Measurements from ENCODE around the gene CCSAP. TPM values are rescaled to one million over a fixed set of nuclear protein-coding genes. Genes with fewer than 3 reads are reported as not detected.
A peak's percentile ranks its signal among the peaks of the same experiment; 100 is the strongest.
"Not testable (repeated sequence)": the region's sequence is repeated elsewhere in the genome, so short reads cannot be mapped to it uniquely, and the experiment has no call there.

CCSAP gene
- total RNA-seq, 1 experiment from 2014 or later, result 15.1 TPM

DNA sequence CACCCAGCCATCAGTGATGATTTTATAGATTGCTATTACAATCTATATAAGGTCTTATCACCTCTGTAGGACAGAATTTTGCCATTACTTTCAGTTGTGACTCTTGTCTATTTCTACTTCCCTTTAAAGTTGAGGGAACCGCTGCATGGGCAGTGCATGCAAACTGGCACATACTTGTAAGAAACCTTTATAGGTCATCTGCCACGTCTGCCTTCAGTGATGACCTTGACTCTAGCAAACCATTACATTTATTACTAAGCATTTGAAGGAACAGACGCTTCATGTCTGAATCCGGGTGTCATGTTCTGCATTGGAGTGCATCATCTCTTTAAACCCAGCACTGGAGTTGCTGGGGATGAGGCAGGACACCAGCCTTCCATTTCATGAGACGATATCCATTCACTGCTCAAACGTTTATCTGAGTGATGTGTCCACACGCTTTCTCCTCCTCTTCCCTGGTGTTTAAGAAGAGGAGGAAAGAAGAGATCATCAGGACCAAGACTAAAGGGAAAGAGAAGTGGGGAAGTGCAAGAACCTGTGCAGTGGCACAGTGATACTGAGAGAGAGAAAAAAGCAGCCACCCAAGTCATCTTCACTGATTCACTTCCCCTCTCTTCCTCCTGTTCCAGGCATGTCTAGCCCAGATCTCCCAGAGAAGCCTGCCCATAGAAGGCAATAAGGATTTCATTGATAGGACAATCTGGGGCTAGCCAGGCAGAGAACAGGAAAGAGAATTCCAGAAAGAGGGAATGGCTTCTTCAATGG, 14.1 kb downstream of the CCSAP start:
- Histone ChIP-seq H3K27ac (no peak overlapping the region), H3K9me3 (replicated peaks) (no peaks in the 10 kb centered on the region), H3K4me3 (no peak overlapping the region), H3K4me1 (replicated peaks) (no peaks in the 10 kb centered on the region), H3K36me3 (peaks cover 17% of the 10 kb centered on the region), H3K27me3 (replicated peaks) (no peaks in the 10 kb centered on the region)
- DNase-seq (ENCODE audit: low read depth in 1 of 2, low spot score in 2 of 2), result no peak

DNA sequence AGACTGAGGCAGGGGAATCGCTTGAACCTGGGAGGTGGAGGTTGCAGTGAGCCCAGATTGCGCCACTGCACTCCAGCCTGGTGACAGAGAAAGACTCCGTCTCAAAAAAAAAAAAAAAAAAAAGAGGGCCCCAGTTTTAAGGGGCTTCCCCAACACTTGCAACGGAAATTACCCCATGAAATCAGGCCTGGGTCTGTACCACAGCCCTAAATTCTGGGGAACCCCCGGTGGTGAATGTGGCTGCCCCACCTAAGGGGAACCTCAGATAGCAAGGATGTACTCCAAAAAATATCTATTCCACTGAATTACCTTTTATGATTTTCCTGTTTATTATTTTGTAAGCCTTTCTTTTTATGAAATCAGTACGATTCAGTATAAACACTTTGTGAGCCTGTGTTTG, 15.1 kb downstream of the CCSAP start:
- H3K4me1 ChIP-seq (replicated peaks); H3K4me3 ChIP-seq; DNase-seq (ENCODE audit: low read depth in 1 of 2, low spot score in 2 of 2); H3K27ac ChIP-seq; H3K9me3 ChIP-seq (replicated peaks); H3K27me3 ChIP-seq (replicated peaks): not testable (repeated sequence)
- peaks cover 27% of the 10 kb centered on the region for H3K36me3 ChIP-seq

GRCh38 chr1:229326601-229327000, 16.2 kb downstream of the CCSAP start:
- Histone ChIP-seq H3K9me3 (replicated peaks) (no peaks in the 10 kb centered on the region), H3K4me1 (replicated peaks) (no peaks in the 10 kb centered on the region), H3K4me3 (no peak overlapping the region), H3K36me3 (peaks cover 33% of the 10 kb centered on the region), H3K27ac (no peak overlapping the region), H3K27me3 (replicated peaks) (no peaks in the 10 kb centered on the region)
- no peak for DNase-seq (ENCODE audit: low read depth in 1 of 2, low spot score in 2 of 2)

DNA sequence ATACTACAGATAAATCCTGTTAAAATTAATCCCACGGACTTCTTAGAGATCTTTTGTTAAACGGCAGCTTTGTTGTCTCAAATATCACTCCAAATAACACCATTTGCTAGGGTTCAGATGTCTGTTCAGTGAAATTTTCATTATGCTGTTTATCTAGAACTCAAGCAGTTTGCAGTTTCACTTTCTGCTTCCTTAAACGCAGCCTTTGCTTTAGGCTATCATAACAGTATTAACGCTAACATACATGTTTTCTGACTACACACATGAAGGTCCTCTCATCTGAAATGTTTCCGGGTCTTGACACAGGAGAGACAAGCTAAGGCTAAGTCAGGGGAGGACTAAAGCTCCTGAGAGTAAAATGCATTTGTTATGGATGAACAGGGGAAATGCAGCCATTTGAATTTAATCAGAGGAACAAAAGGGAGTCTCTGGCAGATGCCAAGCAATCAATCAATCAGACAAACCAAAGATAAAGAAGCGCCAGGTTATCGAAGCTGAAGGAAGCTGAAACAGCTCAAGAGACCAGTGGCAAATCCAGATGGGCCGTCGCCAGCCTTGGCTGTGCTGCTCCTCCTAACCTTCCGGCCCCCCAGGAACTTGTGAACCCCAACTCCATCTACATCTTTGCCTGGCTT, 16.9 kb downstream of the CCSAP start:
- Histone ChIP-seq H3K27ac (no peak overlapping the region), H3K27me3 (replicated peaks) (no peaks in the 10 kb centered on the region), H3K9me3 (replicated peaks) (no peaks in the 10 kb centered on the region), H3K36me3 (peaks cover 33% of the 10 kb centered on the region), H3K4me3 (no peak overlapping the region), H3K4me1 (replicated peaks) (no peaks in the 10 kb centered on the region)
- DNase-seq (ENCODE audit: low read depth in 1 of 2, low spot score in 2 of 2), result no peak

DNA sequence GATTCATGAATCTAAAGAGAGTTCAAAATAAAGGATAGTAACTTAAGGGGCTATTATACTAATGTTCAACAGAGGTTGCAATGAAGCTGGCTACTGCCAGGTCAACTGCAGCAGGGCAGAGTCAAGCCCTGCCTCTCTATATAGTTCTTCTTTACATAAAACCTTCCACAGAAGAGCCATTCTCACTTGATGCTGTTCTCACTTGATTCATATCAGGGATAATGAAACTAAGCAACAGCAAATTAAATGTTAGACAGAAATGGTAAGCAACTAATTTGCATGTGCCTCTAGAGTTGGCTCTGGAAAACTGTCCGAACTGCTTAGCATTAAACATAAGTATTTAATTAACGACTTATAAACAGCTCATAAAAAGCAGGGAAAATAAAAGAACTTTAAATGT, 17.4 kb downstream of the CCSAP start:
- Histone ChIP-seq H3K27ac (no peak overlapping the region), H3K4me3 (no peak overlapping the region), H3K9me3 (replicated peaks) (no peaks in the 10 kb centered on the region), H3K4me1 (replicated peaks) (no peaks in the 10 kb centered on the region), H3K36me3 (peaks cover 33% of the 10 kb centered on the region), H3K27me3 (replicated peaks) (no peaks in the 10 kb centered on the region)
- DNase-seq (ENCODE audit: low read depth in 1 of 2, low spot score in 2 of 2), result no peak

GRCh38 chr1:229323885-229324553, 18.8 kb downstream of the CCSAP start:
- no peak overlapping the region for H3K27ac ChIP-seq
- no peaks in the 10 kb centered on the region for H3K9me3 ChIP-seq (replicated peaks)
- H3K4me1 ChIP-seq (replicated peaks), result no peaks in the 10 kb centered on the region
- H3K27me3 ChIP-seq (replicated peaks), result no peaks in the 10 kb centered on the region
- no peak for DNase-seq (ENCODE audit: low read depth in 1 of 2, low spot score in 2 of 2)
- H3K36me3 ChIP-seq, result peaks cover 33% of the 10 kb centered on the region
- no peak overlapping the region for H3K4me3 ChIP-seq

- no peaks in the 10 kb centered on the region for H3K9me3 ChIP-seq (replicated peaks)
- H3K4me1 ChIP-seq (replicated peaks), result peaks cover 2% of the 10 kb centered on the region
- DNase-seq (ENCODE audit: low read depth in 1 of 2, low spot score in 2 of 2), result no peak
- no peak overlapping the region for H3K27ac ChIP-seq
- peaks cover 38% of the 10 kb centered on the region for H3K36me3 ChIP-seq
- no peaks in the 10 kb centered on the region for H3K27me3 ChIP-seq (replicated peaks)
- H3K4me3 ChIP-seq, result no peak overlapping the region
Observed at GRCh38 chr1:229323201-229323600, 19.6 kb downstream of the CCSAP start.

- Histone ChIP-seq H3K4me3 (no peak overlapping the region), H3K27ac (no peak overlapping the region), H3K36me3 (peaks cover 30% of the 10 kb centered on the region), H3K9me3 (replicated peaks) (no peaks in the 10 kb centered on the region), H3K27me3 (replicated peaks) (no peaks in the 10 kb centered on the region), H3K4me1 (replicated peaks) (peaks cover 8% of the 10 kb centered on the region)
- no peak for DNase-seq (ENCODE audit: low read depth in 1 of 2, low spot score in 2 of 2)
Observed at GRCh38 chr1:229319487-229319886, 23.4 kb downstream of the CCSAP start.

GRCh38 chr1:229318056-229318455, 24.8 kb downstream of the CCSAP start:
- peaks cover 8% of the 10 kb centered on the region for H3K4me1 ChIP-seq (replicated peaks)
- H3K27me3 ChIP-seq (replicated peaks), result no peaks in the 10 kb centered on the region
- peak overlapping the region; percentile 30; the same call in 1 of the 2 replicates for H3K27ac ChIP-seq
- peaks cover 22% of the 10 kb centered on the region for H3K36me3 ChIP-seq
- H3K4me3 ChIP-seq, result no peak overlapping the region
- H3K9me3 ChIP-seq (replicated peaks), result no peaks in the 10 kb centered on the region
- peak in 1 of 2 experiments; percentile 37 for DNase-seq (ENCODE audit: low read depth in 1 of 2, low spot score in 2 of 2)

DNA sequence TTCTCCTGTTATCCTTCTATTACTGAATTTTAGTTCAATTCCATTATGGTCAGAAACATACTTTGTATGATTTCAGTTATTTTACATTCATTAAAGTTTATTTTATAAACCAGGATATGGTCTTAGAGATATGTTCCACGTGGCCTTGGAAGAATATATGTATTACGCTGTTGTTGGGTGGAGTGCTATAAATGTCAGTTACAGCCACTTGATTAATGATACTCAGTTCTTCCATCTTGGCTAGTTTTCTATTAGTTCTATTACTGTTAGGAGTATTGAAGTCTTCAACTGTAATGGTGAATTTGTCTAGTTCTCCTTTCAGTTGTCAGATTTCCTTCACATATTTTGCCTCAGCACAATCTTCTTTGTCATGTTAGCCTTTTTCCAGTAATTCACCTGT, 26.7 kb downstream of the CCSAP start:
- Histone ChIP-seq H3K27ac (no peak overlapping the region), H3K4me3 (no peak overlapping the region), H3K27me3 (replicated peaks) (no peaks in the 10 kb centered on the region), H3K4me1 (replicated peaks) (peaks cover 8% of the 10 kb centered on the region), H3K36me3 (peaks cover 13% of the 10 kb centered on the region; the same call in 1 of the 2 replicates), H3K9me3 (replicated peaks) (no peaks in the 10 kb centered on the region)
- no peak for DNase-seq (ENCODE audit: low read depth in 1 of 2, low spot score in 2 of 2)

- H3K27ac ChIP-seq, result no peak overlapping the region
- H3K36me3 ChIP-seq, result peaks cover 16% of the 10 kb centered on the region
- H3K4me1 ChIP-seq (replicated peaks), result no peaks in the 10 kb centered on the region
- no peak overlapping the region for H3K4me3 ChIP-seq
- DNase-seq (ENCODE audit: low read depth in 1 of 2, low spot score in 2 of 2), result no peak
- no peaks in the 10 kb centered on the region for H3K27me3 ChIP-seq (replicated peaks)
- H3K9me3 ChIP-seq (replicated peaks), result no peaks in the 10 kb centered on the region
Observed at GRCh38 chr1:229310833-229311232, 32.0 kb downstream of the CCSAP start.

- H3K36me3 ChIP-seq, result peaks cover 22% of the 10 kb centered on the region
- no peaks in the 10 kb centered on the region for H3K9me3 ChIP-seq (replicated peaks)
- DNase-seq (ENCODE audit: low read depth in 1 of 2, low spot score in 2 of 2), result no peak
- H3K27ac ChIP-seq, result no peak overlapping the region
- H3K4me1 ChIP-seq (replicated peaks), result no peaks in the 10 kb centered on the region
- H3K27me3 ChIP-seq (replicated peaks), result no peaks in the 10 kb centered on the region
- no peak overlapping the region for H3K4me3 ChIP-seq
Observed at GRCh38 chr1:229309684-229310083, 33.2 kb downstream of the CCSAP start.

DNA sequence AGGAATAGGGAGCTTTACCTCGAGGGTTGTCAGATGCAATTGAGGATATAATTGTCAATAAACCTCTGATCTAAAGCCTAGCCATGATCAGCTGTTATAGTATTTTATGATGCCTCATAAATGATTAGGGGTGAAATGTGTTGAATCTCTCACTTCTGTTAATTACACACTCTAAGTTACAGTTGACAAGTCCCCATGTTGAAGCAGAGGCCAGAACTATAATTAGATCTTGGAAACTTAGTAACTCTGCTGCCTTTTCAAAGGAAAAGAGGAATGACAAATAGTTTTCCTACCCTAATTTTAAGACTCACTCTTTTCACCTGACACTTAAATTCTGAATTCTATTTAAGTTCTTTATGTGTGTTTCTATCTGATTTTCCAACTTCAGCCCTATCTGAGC, 33.8 kb downstream of the CCSAP start:
- H3K4me3 ChIP-seq, result no peak overlapping the region
- H3K9me3 ChIP-seq (replicated peaks), result no peaks in the 10 kb centered on the region
- no peaks in the 10 kb centered on the region for H3K27me3 ChIP-seq (replicated peaks)
- no peaks in the 10 kb centered on the region for H3K4me1 ChIP-seq (replicated peaks)
- no peak overlapping the region for H3K27ac ChIP-seq
- no peak for DNase-seq (ENCODE audit: low read depth in 1 of 2, low spot score in 2 of 2)
- peaks cover 24% of the 10 kb centered on the region for H3K36me3 ChIP-seq

GRCh38 chr1:229305392-229305791, 37.5 kb downstream of the CCSAP start:
- H3K9me3 ChIP-seq (replicated peaks), result no peaks in the 10 kb centered on the region
- H3K27ac ChIP-seq, result no peak overlapping the region
- no peak overlapping the region for H3K4me3 ChIP-seq
- H3K4me1 ChIP-seq (replicated peaks), result no peaks in the 10 kb centered on the region
- H3K27me3 ChIP-seq (replicated peaks), result no peaks in the 10 kb centered on the region
- H3K36me3 ChIP-seq, result peaks cover 44% of the 10 kb centered on the region
- DNase-seq (ENCODE audit: low read depth in 1 of 2, low spot score in 2 of 2), result no peak

Data from SJSA1 (cell line).